GM10266 (cell line): ENCODE data around the gene SYP.
"Not testable (repeated sequence)": the region's sequence is repeated elsewhere in the genome, so short reads cannot be mapped to it uniquely, and the experiment has no call there.

Experiments used
- DNase-seq: peaks from one replicate; pipeline ENCODE4 v3.0.0; 2012; ENCODE audit errors: extremely low spot score
- CTCF ChIP-seq: IDR thresholded peaks from 2 replicates; pipeline ENCODE4 v1.5.1; 2012; ENCODE audit warnings: mild to moderate bottlenecking, low read depth; ENCODE audit not compliant: control insufficient read depth, insufficient read depth; ENCODE audit errors: missing control alignments

The SYP gene

GRCh38 chrX:49147936-49148335 lies 52.1 kb downstream of the SYP start:
- DNase-seq: no peak

GRCh38 chrX:49147282-49147681 lies 52.7 kb downstream of the SYP start:
- no peak for DNase-seq
- TF ChIP-seq CTCF: no peak

More at GRCh38 chrX:49147936-49148335, 52.1 kb downstream of the SYP start:
- no peak for TF ChIP-seq CTCF

GRCh38 chrX:49143154-49143553 lies 56.8 kb downstream of the SYP start:
- DNase-seq: not testable (repeated sequence)

DNA sequence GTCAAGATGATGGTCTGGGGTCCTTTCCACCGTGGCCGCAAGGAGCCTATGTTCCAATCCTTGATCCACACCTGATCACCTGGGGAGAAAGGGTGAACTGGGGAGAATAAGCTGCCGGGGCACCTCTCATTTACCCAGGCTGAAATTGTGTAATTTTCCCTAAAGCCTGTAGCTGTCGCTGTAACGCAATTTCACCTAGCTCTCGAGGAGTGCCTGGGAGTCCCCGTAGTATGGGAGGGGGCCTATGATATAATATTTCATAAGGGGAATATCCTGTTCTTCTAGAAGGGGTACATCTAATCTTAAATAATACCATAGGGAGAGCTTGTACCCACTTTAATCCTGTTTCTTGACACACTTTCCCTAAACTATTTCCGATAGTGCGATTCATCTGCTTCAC lies 57.7 kb downstream of the SYP start:
- DNase-seq: not testable (repeated sequence)
- TF ChIP-seq CTCF: peak; percentile 26

GRCh38 chrX:49139713-49140112 lies 60.3 kb downstream of the SYP start:
- TF ChIP-seq CTCF: no peak
- DNase-seq: no peak
